Lower lobe of right lung (tissue), 2 donors: ENCODE measurements around the gene TMPRSS2. TPM values are rescaled to one million over a fixed set of nuclear protein-coding genes. Genes with fewer than 3 reads are reported as not detected.

Experiments
- ATAC-seq, 2 donors: fragments of 200-7000 bp; cut with Tn5 transposase; one replicate each; pipeline ENCODE4 v1.9.1; 2020 to 2022; ENCODE audit warnings: mild to moderate bottlenecking in 2 of 2, moderate library complexity in 2 of 2
- DNase-seq: peaks from one replicate; pipeline ENCODE4 v3.0.0-alpha.2; 2020
- H3K27ac ChIP-seq: fragments of 200-600 bp; one replicate; pipeline ENCODE4 v1.8.0; 2022
- H3K27me3 ChIP-seq: fragments of 200-600 bp; one replicate; pipeline ENCODE4 v1.8.0; 2022; ENCODE audit warnings: low read depth
- H3K36me3 ChIP-seq: fragments of 200-600 bp; one replicate; pipeline ENCODE4 v1.8.0; 2022; ENCODE audit warnings: mild to moderate bottlenecking
- H3K4me1 ChIP-seq: fragments of 200-600 bp; one replicate; pipeline ENCODE4 v1.8.0; 2022
- H3K4me3 ChIP-seq: fragments of 200-600 bp; one replicate; pipeline ENCODE4 v1.8.0; 2022; ENCODE audit warnings: mild to moderate bottlenecking
- H3K9me3 ChIP-seq: fragments of 200-600 bp; one replicate; pipeline ENCODE4 v1.8.0; 2022
- CTCF ChIP-seq: fragments of 200-600 bp; IDR thresholded peaks from one replicate; pipeline ENCODE4 v1.8.0; 2022; ENCODE audit warnings: antibody characterized with exemption, mild to moderate bottlenecking
- intact Hi-C: fragments of 100-400 bp; cut with DNase I; formaldehyde crosslinking; loops from one replicate; pipeline ENCODE4 v1.11.0; 2022
- long read RNA-seq: library from polyadenylated mRNA; unstranded; transcript quantifications from one replicate; pipeline ENCODE4 v2.0.0, GENCODE V29; 2021
- total RNA-seq: library from RNA; stranded (reverse); fragmentation: NEBNext Ultra II Directional; extraction: Animal tissue kit (Norgen Biotek cat#: 25700); gene quantifications from one replicate; pipeline ENCODE4 v1.2.1, GENCODE V29; 2021
- donor health status: DM: no; HTN: yes; CAD: no; lungs with severe emphysema.

TMPRSS2 gene
- total RNA-seq, result 87.7 TPM
- long read RNA-seq, transcript TMPRSS2-202 (14 exons, 3,240 nt), result minor isoform, 13 of 155 reads
- long read RNA-seq, transcript TMPRSS2-201 (14 exons, 3,205 nt), result major isoform, 83 of 155 reads
- long read RNA-seq, partial matches to known transcripts, result 16 of 155 reads
- long read RNA-seq, other reads (novel, unspliced or antisense), result 40 of 155 reads

DNA sequence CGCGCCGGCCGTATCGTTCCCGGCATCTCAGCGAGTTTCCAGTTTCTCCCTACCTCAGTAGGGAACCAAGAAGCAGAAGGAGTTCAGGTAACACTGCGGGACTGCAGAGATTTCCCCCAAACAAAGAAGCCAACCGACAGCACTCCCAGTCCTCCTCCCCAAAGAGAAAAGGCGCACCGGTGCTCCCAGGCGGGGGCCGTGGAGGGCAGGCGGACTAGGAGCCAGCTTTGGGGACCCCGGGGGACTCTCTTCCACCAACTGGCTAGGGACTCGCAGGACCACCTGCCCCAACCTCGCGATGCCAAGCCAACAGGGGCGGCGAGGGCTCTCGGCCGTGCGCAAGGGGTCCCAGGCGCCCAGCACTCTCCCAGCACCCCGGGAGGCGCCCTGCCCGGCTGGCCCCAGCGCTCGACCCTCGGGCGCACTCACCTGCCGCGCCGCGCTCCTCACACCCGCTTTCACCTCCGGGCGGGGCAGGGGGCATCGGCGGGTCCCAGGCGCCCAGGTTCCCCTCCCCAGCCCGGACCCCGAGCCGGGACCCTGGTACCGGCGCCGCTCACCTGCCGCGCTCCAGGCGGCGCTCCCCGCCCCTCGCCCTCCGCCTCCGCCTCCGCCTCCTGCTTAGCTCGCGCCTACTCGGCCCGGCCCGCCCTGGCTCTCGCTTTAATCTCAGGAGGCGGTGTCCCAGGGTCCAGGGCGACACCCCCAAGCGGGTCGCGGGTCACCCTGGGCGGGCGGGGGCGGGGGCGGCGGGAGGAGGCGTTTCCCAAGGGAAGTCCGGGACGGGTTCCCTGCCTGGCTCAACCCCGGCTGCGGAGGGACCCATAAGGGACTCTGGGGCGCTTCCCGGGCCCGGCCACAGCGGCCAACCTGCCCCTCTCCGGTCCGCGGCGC lies at the start of gene TMPRSS2:
TMPRSS2 (minus strand) TSS at position 638 of the 894 bp plus-strand sequence. CDS start 10,025 bp downstream, outside the sequence.
- Histone ChIP-seq H3K4me3 (peak within 1 kb of the TSS; percentile 60), H3K36me3 (no peaks in the 10 kb centered on the region), H3K9me3 (no peaks in the 10 kb centered on the region), H3K4me1 (peaks cover 4% of the 10 kb centered on the region), H3K27me3 (peaks cover 45% of the 10 kb centered on the region), H3K27ac (peak within 1 kb of the TSS; percentile 80)
- DNase-seq, result peak; percentile 88
- TF ChIP-seq CTCF, result no peak
- intact Hi-C loops, result no loop called here
- ATAC-seq, result peak; percentile 92 to 94

DNA sequence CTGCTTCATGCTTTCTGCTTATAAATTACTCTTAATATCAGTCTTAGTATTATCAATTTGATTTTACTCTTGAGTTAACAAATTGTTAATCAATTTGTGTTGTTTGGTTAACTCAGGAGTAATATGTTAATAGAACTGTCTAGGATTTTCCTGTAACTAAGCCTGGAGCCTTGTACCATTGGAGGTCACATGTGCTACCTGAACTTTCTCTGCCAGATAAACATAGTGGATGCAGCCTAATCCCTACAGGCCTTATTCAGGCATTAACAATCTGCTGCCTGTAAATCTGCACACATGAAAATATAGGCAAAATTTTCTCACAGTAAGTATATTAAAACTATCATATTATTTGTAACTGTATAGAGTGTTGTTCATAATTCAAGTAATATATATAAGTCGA lies 47.1 kb upstream of the TMPRSS2 start:
- no peak for TF ChIP-seq CTCF
- no peaks in the 10 kb centered on the region for H3K9me3 ChIP-seq
- no peaks in the 10 kb centered on the region for H3K27me3 ChIP-seq

GRCh38 chr21:41552254-41552653 lies 44.3 kb upstream of the TMPRSS2 start:
- TF ChIP-seq CTCF, result no peak
- no peaks in the 10 kb centered on the region for H3K4me1 ChIP-seq
- H3K36me3 ChIP-seq, result no peaks in the 10 kb centered on the region
- DNase-seq, result no peak
- ATAC-seq, result no peak
- intact Hi-C loops, result no loop called here
- H3K9me3 ChIP-seq, result no peaks in the 10 kb centered on the region
- H3K27ac ChIP-seq, result no peak overlapping the region
- no peak overlapping the region for H3K4me3 ChIP-seq
- no peaks in the 10 kb centered on the region for H3K27me3 ChIP-seq

More for the DNA sequence above, 47.1 kb upstream of the TMPRSS2 start:
- no peak overlapping the region for H3K27ac ChIP-seq
- DNase-seq, result no peak
- no peak overlapping the region for H3K4me3 ChIP-seq
- ATAC-seq, result no peak
- no peaks in the 10 kb centered on the region for H3K36me3 ChIP-seq
- intact Hi-C loops, result no loop called here
- no peaks in the 10 kb centered on the region for H3K4me1 ChIP-seq

- intact Hi-C loops, result no loop called here
- ATAC-seq (no peak), DNase-seq (no peak)
- no peaks in the 10 kb centered on the region for H3K27me3 ChIP-seq
- TF ChIP-seq CTCF, result no peak
- H3K4me1 ChIP-seq, result no peaks in the 10 kb centered on the region
- no peaks in the 10 kb centered on the region for H3K36me3 ChIP-seq
- H3K4me3 ChIP-seq, result no peak overlapping the region
- no peak overlapping the region for H3K27ac ChIP-seq
- no peaks in the 10 kb centered on the region for H3K9me3 ChIP-seq
Observed at GRCh38 chr21:41548781-41549180, 40.8 kb upstream of the TMPRSS2 start.

- no peaks in the 10 kb centered on the region for H3K9me3 ChIP-seq
- no peak overlapping the region for H3K27ac ChIP-seq
- no peak for TF ChIP-seq CTCF
- no peaks in the 10 kb centered on the region for H3K4me1 ChIP-seq
- intact Hi-C loops, result no loop called here
- no peaks in the 10 kb centered on the region for H3K36me3 ChIP-seq
- DNase-seq (no peak), ATAC-seq (no peak)
- no peaks in the 10 kb centered on the region for H3K27me3 ChIP-seq
- H3K4me3 ChIP-seq, result no peak overlapping the region
Observed at GRCh38 chr21:41547111-41547510, 39.2 kb upstream of the TMPRSS2 start.
